ENCODE measurements around the gene FRG1. TPM values are rescaled to one million over a fixed set of nuclear protein-coding genes. Genes with fewer than 3 reads are reported as not detected.
A peak's percentile ranks its signal among the peaks of the same experiment; 100 is the strongest.

The FRG1 gene
- total and polyA plus RNA-seq, 10 of the 15 experiments (the other 5 are each of a cell fraction or from before 2014, with no cell fraction given) = 28.9 to 190 (median 58.6) TPM

DNA sequence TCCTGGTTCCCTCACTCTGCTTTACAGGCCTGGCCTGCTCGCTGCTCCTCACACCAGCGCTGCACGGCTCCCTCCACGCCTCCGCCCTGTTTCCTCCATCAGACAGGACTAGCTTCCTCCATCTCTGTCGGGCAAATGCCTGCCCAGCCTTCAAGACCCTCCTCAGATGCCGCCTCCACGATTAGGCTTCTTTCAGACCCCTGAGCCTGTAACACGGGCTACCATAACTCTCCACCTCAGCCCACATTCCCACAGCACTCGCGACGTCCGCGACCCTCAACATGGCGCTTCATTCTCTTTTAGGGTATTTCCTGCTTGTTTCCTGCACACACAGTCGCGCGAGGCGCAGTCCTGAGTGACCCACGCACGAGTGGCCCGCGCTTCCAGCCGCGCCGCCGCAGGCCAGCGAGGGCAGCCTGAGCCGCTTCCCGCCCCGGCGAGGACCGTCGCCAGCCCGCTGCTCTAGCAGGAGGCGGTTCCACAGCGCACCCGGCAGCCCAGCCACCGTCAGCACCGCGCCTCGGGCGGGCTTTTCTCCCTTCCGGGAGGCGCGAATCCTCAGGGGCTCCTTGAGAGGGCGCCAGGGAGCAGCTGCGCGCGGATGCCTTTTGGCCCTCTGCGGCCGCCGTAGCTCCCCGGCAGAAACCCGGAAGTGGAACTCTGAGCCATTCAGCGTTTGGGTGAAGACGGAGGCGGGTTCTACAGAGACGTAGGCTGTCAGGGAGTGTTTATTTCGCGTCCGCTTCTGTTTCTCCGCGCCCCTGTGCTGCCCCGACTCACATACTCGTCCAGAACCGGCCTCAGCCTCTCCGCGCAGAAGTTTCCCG is at the start of gene FRG1 (continued):
- TF ChIP-seq RBBP5 (conservative IDR thresholded peaks at IDR 0.05) (no peak), ETV6 (conservative IDR thresholded peaks at IDR 0.05 in 1 of 2, IDR thresholded peaks at IDR 0.05 in 1 of 2; ENCODE audit: borderline replicate concordance in 1 of 2, low read depth in 1 of 2) (no peak), GATAD2B (conservative IDR thresholded peaks at IDR 0.05; ENCODE audit: low read depth) (peak; percentile 96), SIN3A (IDR thresholded peaks at IDR 0.05; ENCODE audit: low read depth, low read length) (peak; percentile 88; the same call in 1 of the 2 replicates), KDM1A (IDR thresholded peaks at IDR 0.05; ENCODE audit: borderline replicate concordance) (no peak), ZNF622 (IDR thresholded peaks at IDR 0.05) (no peak), JUND (IDR thresholded peaks at IDR 0.05; ENCODE audit: low read depth, low read length) (0 out of 2 replicates have a peak, but pooled peaks have one; percentile 34), FOS (IDR thresholded peaks at IDR 0.05; ENCODE audit: borderline replicate concordance, extremely low read depth, insufficient read length) (no peak), NRF1 (conservative IDR thresholded peaks at IDR 0.05; ENCODE audit: low read depth, low read length) (no peak), KLF5 (IDR thresholded peaks at IDR 0.05; ENCODE audit: partially characterized antibody) (peak; percentile 66)
- TF ChIP-seq, protein P1, sequence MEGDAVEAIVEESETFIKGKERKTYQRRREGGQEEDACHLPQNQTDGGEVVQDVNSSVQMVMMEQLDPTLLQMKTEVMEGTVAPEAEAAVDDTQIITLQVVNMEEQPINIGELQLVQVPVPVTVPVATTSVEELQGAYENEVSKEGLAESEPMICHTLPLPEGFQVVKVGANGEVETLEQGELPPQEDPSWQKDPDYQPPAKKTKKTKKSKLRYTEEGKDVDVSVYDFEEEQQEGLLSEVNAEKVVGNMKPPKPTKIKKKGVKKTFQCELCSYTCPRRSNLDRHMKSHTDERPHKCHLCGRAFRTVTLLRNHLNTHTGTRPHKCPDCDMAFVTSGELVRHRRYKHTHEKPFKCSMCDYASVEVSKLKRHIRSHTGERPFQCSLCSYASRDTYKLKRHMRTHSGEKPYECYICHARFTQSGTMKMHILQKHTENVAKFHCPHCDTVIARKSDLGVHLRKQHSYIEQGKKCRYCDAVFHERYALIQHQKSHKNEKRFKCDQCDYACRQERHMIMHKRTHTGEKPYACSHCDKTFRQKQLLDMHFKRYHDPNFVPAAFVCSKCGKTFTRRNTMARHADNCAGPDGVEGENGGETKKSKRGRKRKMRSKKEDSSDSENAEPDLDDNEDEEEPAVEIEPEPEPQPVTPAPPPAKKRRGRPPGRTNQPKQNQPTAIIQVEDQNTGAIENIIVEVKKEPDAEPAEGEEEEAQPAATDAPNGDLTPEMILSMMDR (IDR thresholded peaks at IDR 0.05 in 2 of 3, conservative IDR thresholded peaks at IDR 0.05 in 1 of 3; ENCODE audit: control insufficient read depth in 2 of 3, extremely low read depth in 1 of 3, insufficient read depth in 1 of 3, low read depth in 3 of 3, low read length in 3 of 3) = peak; percentile 94 to 98 (median 98)
- TF ChIP-seq, protein P2, sequence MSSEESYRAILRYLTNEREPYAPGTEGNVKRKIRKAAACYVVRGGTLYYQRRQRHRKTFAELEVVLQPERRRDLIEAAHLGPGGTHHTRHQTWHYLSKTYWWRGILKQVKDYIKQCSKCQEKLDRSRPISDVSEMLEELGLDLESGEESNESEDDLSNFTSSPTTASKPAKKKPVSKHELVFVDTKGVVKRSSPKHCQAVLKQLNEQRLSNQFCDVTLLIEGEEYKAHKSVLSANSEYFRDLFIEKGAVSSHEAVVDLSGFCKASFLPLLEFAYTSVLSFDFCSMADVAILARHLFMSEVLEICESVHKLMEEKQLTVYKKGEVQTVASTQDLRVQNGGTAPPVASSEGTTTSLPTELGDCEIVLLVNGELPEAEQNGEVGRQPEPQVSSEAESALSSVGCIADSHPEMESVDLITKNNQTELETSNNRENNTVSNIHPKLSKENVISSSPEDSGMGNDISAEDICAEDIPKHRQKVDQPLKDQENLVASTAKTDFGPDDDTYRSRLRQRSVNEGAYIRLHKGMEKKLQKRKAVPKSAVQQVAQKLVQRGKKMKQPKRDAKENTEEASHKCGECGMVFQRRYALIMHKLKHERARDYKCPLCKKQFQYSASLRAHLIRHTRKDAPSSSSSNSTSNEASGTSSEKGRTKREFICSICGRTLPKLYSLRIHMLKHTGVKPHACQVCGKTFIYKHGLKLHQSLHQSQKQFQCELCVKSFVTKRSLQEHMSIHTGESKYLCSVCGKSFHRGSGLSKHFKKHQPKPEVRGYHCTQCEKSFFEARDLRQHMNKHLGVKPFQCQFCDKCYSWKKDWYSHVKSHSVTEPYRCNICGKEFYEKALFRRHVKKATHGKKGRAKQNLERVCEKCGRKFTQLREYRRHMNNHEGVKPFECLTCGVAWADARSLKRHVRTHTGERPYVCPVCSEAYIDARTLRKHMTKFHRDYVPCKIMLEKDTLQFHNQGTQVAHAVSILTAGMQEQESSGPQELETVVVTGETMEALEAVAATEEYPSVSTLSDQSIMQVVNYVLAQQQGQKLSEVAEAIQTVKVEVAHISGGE (CRISPR knock-in tag; IDR thresholded peaks at IDR 0.05) = no peak
